HG03139 (cell line): ENCODE measurements around the gene MALAT1.

ENCODE experiments used
- ATAC-seq: cut with Tn5 transposase; IDR thresholded peaks from one replicate; pipeline ENCODE4 v1.9.1; 2021; ENCODE audit not compliant: unreplicated experiment

MALAT1 gene

GRCh38 chr11:65478388-65479183 is 20.3 kb upstream of the MALAT1 start:
- no peak for ATAC-seq

GRCh38 chr11:65479184-65480145 is 19.4 kb upstream of the MALAT1 start:
- no peak for ATAC-seq

GRCh38 chr11:65482306-65482850 is 16.5 kb upstream of the MALAT1 start:
- ATAC-seq, result no peak

- no peak for ATAC-seq
Observed at GRCh38 chr11:65485920-65486219, 13.0 kb upstream of the MALAT1 start.

- no peak for ATAC-seq
Observed at GRCh38 chr11:65486570-65487466, 12.0 kb upstream of the MALAT1 start.

GRCh38 chr11:65487467-65488272 is 11.2 kb upstream of the MALAT1 start:
- ATAC-seq, result no peak

- ATAC-seq, result no peak
Observed at GRCh38 chr11:65488273-65489034, 10.4 kb upstream of the MALAT1 start.

GRCh38 chr11:65489035-65489705 is 9.7 kb upstream of the MALAT1 start:
- no peak for ATAC-seq

- ATAC-seq, result no peak
Observed at GRCh38 chr11:65489706-65490320, 9.0 kb upstream of the MALAT1 start.

- no peak for ATAC-seq
Observed at GRCh38 chr11:65491163-65491465, 7.7 kb upstream of the MALAT1 start.

GRCh38 chr11:65491614-65492386 is 7.0 kb upstream of the MALAT1 start:
- no peak for ATAC-seq

- ATAC-seq, result no peak
Observed at GRCh38 chr11:65492387-65492636, 6.5 kb upstream of the MALAT1 start.

- no peak for ATAC-seq
Observed at GRCh38 chr11:65492637-65493366, 6.0 kb upstream of the MALAT1 start.

GRCh38 chr11:65493367-65494176 is 5.3 kb upstream of the MALAT1 start:
- ATAC-seq, result no peak

- ATAC-seq, result no peak
Observed at GRCh38 chr11:65496304-65497140, 2.3 kb upstream of the MALAT1 start.
